GM12878 (cell line): ENCODE measurements around the gene DDX56. TPM values are rescaled to one million over a fixed set of nuclear protein-coding genes. Genes with fewer than 3 reads are reported as not detected.
A peak's percentile ranks its signal among the peaks of the same experiment; 100 is the strongest.

Experiments used
- BCLAF1 ChIP-seq: fragments of 450-650 bp; IDR thresholded peaks from 2 replicates; pipeline ENCODE4 v1.6.1; 2017; ENCODE audit warnings: antibody characterized with exemption, mild to moderate bottlenecking, moderate library complexity
- CBX3 ChIP-seq: fragments of 200-600 bp; sonication (generic); IDR thresholded peaks from 2 replicates; pipeline ENCODE4 v1.6.1; 2016; ENCODE audit warnings: low read depth, borderline replicate concordance
- ETV6 ChIP-seq, 2 experiments: fragments of 450-650 bp in 1 of 2; IDR thresholded peaks in 1 of 2; conservative IDR thresholded peaks in 1 of 2; 2 replicates each; pipeline ENCODE4 v1.6.1; 2014; ENCODE audit warnings: antibody characterized with exemption in 1 of 2, borderline replicate concordance in 1 of 2, low read depth in 1 of 2, mild to moderate bottlenecking in 1 of 2, moderate library complexity in 1 of 2
- NKRF ChIP-seq: fragments of 450-650 bp; conservative IDR thresholded peaks from 2 replicates; pipeline ENCODE4 v1.6.1; 2017; ENCODE audit warnings: mild to moderate bottlenecking, moderate library complexity
- PAX8 ChIP-seq: fragments of 450-650 bp; IDR thresholded peaks from 2 replicates; pipeline ENCODE4 v1.6.1; 2017; ENCODE audit warnings: mild to moderate bottlenecking, moderate library complexity
- SKIL ChIP-seq: fragments of 450-650 bp; IDR thresholded peaks from 2 replicates; pipeline ENCODE4 v1.6.1; 2017; ENCODE audit warnings: mild to moderate bottlenecking, low read depth, inconsistent platforms; ENCODE audit not compliant: poor library complexity, severe bottlenecking
- SMARCA5 ChIP-seq: fragments of 450-650 bp; IDR thresholded peaks from 2 replicates; pipeline ENCODE4 v1.6.1; 2017; ENCODE audit warnings: mild to moderate bottlenecking
- SMC3 ChIP-seq: IDR thresholded peaks from 2 replicates; pipeline ENCODE4 v1.6.1; 2011; ENCODE audit warnings: low read length, improper control_type of control experiment, borderline replicate concordance
- TCF7 ChIP-seq: IDR thresholded peaks from 2 replicates; pipeline ENCODE4 v1.6.1; 2014; ENCODE audit warnings: antibody characterized with exemption, borderline replicate concordance
- YBX1 ChIP-seq: fragments of 450-650 bp; IDR thresholded peaks from 2 replicates; pipeline ENCODE4 v1.6.1; 2016; ENCODE audit warnings: antibody characterized with exemption
- polyA plus RNA-seq, 11 experiments: library from polyadenylated mRNA; depleted of rRNA in 4 of 11; unstranded in 6 of 11; stranded (reverse) in 5 of 11; fragments of >200 nt; fragmentation: Nextera tagmentation in 4 of 11; fragmentation: Illumina TruSeq in 1 of 11; extraction: Ambion mirVana in 4 of 11; extraction: Trizol in 1 of 11; gene quantifications; 1 replicate in 1 of 11; 2 replicates in 10 of 11; pipeline versions ENCODE4 v1.2.1 to v1.2.3, GENCODE V29; 2011 to 2016; ENCODE audit warnings: inconsistent platforms in 2 of 11, missing spikeins in 2 of 11, low read depth in 1 of 11
- total RNA-seq, 4 experiments: library from RNA; depleted of rRNA in 3 of 4; stranded (reverse); fragments of >200 nt in 3 of 4; fragmentation: Illumina TruSeq in 1 of 4; extraction: Trizol in 1 of 4; gene quantifications; 2 replicates each; pipeline versions ENCODE4 v1.2.1 to v1.2.3, GENCODE V29; 2013 to 2021
- TF ChIP-seq, protein P1 (sequence below): fragments of 450-650 bp; formaldehyde crosslinking; IDR thresholded peaks from 2 replicates; pipeline ENCODE4 v1.5.0; 2022; ENCODE audit warnings: mild to moderate bottlenecking, missing genetic modification characterization
- TF ChIP-seq, protein P2 (sequence below): IDR thresholded peaks from 2 replicates; pipeline ENCODE4 v1.6.1; 2012; ENCODE audit warnings: low read depth, low read length, improper control_type of control experiment

Gene DDX56
- total and polyA plus RNA-seq, 10 of the 15 experiments (the other 5 are each of a cell fraction or from before 2014, with no cell fraction given) = 19.8 to 136 (median 81.3) TPM

DNA sequence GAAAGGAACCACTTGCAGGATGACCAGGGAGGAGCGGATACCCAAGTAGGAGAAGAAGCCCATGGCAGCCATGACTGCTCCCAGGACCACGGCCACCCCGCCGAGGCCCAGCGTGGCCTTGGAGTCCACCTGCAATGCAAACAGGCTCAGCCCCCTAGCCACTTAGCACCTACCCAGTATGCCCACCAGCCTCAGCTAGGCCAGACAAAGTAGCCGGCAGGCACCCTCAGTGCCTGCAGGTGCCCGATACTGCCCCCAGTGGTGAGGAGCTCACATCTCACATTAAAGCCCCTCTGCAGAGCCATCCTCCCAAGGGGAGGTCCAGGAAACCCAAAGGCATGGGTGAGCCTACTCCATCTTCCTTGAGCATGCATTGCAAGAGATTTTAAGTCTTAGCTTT, 39.2 kb downstream of the DDX56 start (continued):
- no peak for TF ChIP-seq NKRF
- TF ChIP-seq SKIL = no peak
- no peak for TF ChIP-seq YBX1
- TF ChIP-seq ETV6 (conservative IDR thresholded peaks at IDR 0.05 in 1 of 2, IDR thresholded peaks at IDR 0.05 in 1 of 2; ENCODE audit: borderline replicate concordance in 1 of 2, low read depth in 1 of 2) = no peak
- no peak for TF ChIP-seq BCLAF1
- TF ChIP-seq SMC3 = peak; percentile 23; the same call in 1 of the 2 replicates
- TF ChIP-seq, protein P1, sequence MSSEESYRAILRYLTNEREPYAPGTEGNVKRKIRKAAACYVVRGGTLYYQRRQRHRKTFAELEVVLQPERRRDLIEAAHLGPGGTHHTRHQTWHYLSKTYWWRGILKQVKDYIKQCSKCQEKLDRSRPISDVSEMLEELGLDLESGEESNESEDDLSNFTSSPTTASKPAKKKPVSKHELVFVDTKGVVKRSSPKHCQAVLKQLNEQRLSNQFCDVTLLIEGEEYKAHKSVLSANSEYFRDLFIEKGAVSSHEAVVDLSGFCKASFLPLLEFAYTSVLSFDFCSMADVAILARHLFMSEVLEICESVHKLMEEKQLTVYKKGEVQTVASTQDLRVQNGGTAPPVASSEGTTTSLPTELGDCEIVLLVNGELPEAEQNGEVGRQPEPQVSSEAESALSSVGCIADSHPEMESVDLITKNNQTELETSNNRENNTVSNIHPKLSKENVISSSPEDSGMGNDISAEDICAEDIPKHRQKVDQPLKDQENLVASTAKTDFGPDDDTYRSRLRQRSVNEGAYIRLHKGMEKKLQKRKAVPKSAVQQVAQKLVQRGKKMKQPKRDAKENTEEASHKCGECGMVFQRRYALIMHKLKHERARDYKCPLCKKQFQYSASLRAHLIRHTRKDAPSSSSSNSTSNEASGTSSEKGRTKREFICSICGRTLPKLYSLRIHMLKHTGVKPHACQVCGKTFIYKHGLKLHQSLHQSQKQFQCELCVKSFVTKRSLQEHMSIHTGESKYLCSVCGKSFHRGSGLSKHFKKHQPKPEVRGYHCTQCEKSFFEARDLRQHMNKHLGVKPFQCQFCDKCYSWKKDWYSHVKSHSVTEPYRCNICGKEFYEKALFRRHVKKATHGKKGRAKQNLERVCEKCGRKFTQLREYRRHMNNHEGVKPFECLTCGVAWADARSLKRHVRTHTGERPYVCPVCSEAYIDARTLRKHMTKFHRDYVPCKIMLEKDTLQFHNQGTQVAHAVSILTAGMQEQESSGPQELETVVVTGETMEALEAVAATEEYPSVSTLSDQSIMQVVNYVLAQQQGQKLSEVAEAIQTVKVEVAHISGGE = no peak
- no peak for TF ChIP-seq CBX3
- no peak for TF ChIP-seq SMARCA5
- no peak for TF ChIP-seq PAX8
- no peak for TF ChIP-seq TCF7
- TF ChIP-seq, protein P2, sequence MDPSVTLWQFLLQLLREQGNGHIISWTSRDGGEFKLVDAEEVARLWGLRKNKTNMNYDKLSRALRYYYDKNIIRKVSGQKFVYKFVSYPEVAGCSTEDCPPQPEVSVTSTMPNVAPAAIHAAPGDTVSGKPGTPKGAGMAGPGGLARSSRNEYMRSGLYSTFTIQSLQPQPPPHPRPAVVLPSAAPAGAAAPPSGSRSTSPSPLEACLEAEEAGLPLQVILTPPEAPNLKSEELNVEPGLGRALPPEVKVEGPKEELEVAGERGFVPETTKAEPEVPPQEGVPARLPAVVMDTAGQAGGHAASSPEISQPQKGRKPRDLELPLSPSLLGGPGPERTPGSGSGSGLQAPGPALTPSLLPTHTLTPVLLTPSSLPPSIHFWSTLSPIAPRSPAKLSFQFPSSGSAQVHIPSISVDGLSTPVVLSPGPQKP = no peak
